Osteoblast (primary cell): ENCODE measurements around the gene LRRC4C. TPM values are rescaled to one million over a fixed set of nuclear protein-coding genes. Genes with fewer than 3 reads are reported as not detected.
A peak's percentile ranks its signal among the peaks of the same experiment; 100 is the strongest.

ENCODE experiments used
- DNase-seq: peaks from one replicate; pipeline ENCODE4 v3.0.0; 2011; ENCODE audit warnings: low spot score, mixed read lengths; ENCODE audit not compliant: insufficient read length; ENCODE audit errors: missing footprints
- H2AFZ ChIP-seq: 2 replicates; pipeline ENCODE4 v1.6.0; 2011; ENCODE audit warnings: mild to moderate bottlenecking, low read length
- H3K27ac ChIP-seq: 2 replicates; pipeline ENCODE4 v1.5.1; 2011; ENCODE audit warnings: mild to moderate bottlenecking, low read depth, low read length, moderate library complexity
- H3K27me3 ChIP-seq: 2 replicates; pipeline ENCODE4 v1.6.0; 2012; ENCODE audit warnings: mild to moderate bottlenecking, control low read depth, inconsistent platforms, low read length, moderate library complexity; ENCODE audit not compliant: insufficient read depth
- H3K36me3 ChIP-seq: 2 replicates; pipeline ENCODE4 v1.5.1; 2011; ENCODE audit warnings: mild to moderate bottlenecking, low read length, control low read depth, moderate library complexity; ENCODE audit not compliant: insufficient read depth
- H3K4me1 ChIP-seq: 2 replicates; pipeline ENCODE4 v1.5.1; 2011; ENCODE audit warnings: mild to moderate bottlenecking, low read length, control low read depth, moderate library complexity; ENCODE audit not compliant: insufficient read depth
- H3K4me2 ChIP-seq: 2 replicates; pipeline ENCODE4 v1.6.0; 2011; ENCODE audit warnings: mild to moderate bottlenecking, low read length; ENCODE audit not compliant: insufficient read depth
- H3K4me3 ChIP-seq: fragments of 200-600 bp; sonication (generic); 3 replicates; pipeline ENCODE4 v1.5.1; 2012; ENCODE audit warnings: mild to moderate bottlenecking, low read length, inconsistent platforms; ENCODE audit not compliant: insufficient read depth
- H3K79me2 ChIP-seq: 2 replicates; pipeline ENCODE4 v1.6.0; 2012; ENCODE audit warnings: mild to moderate bottlenecking, low read length, control low read depth, inconsistent platforms; ENCODE audit not compliant: insufficient read depth
- H3K9me3 ChIP-seq: 2 replicates; pipeline ENCODE4 v1.5.1; 2011; ENCODE audit warnings: low read depth, low read length, control low read depth
- H4K20me1 ChIP-seq: 2 replicates; pipeline ENCODE4 v1.6.0; 2012; ENCODE audit warnings: mild to moderate bottlenecking, low read length, control low read depth; ENCODE audit not compliant: insufficient read depth
- total RNA-seq: library from RNA; depleted of rRNA; stranded (reverse); fragments of >200 nt; gene quantifications from 2 replicates; pipeline ENCODE4 v1.2.3, GENCODE V29; 2012
- TF ChIP-seq, protein P1 (sequence below): IDR thresholded peaks from 2 replicates; pipeline ENCODE4 v1.5.1; 2011; ENCODE audit warnings: mild to moderate bottlenecking, low read depth, low read length, moderate library complexity; ENCODE audit errors: extremely low read depth

Gene LRRC4C
- total RNA-seq, 1 donor, result 2.2 TPM

DNA sequence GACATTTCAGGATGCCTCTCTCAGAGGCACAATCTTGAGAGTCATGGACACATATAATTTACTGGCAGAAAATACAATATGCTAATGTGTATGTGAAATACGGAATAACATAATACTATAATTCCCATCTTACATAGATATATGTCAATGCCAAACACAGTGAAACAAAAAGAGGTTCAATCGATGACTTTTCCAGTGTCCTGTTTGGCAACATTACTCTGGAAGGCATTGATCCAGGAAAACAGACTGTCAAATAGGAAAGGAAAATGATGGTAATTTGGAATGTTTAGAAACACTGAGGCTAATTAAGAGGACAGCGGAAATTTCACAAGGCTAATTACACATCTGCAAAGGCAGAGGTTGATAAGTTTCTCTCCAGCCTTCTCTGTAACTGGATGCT is 942.3 kb downstream of the LRRC4C start:
- H3K79me2 ChIP-seq, result no peaks in the 10 kb centered on the region
- H4K20me1 ChIP-seq, result no peaks in the 10 kb centered on the region
- H3K27me3 ChIP-seq, result no peaks in the 10 kb centered on the region
- H3K27ac ChIP-seq, result no peak overlapping the region
- no peak overlapping the region for H2AFZ ChIP-seq
- TF ChIP-seq, protein P1, sequence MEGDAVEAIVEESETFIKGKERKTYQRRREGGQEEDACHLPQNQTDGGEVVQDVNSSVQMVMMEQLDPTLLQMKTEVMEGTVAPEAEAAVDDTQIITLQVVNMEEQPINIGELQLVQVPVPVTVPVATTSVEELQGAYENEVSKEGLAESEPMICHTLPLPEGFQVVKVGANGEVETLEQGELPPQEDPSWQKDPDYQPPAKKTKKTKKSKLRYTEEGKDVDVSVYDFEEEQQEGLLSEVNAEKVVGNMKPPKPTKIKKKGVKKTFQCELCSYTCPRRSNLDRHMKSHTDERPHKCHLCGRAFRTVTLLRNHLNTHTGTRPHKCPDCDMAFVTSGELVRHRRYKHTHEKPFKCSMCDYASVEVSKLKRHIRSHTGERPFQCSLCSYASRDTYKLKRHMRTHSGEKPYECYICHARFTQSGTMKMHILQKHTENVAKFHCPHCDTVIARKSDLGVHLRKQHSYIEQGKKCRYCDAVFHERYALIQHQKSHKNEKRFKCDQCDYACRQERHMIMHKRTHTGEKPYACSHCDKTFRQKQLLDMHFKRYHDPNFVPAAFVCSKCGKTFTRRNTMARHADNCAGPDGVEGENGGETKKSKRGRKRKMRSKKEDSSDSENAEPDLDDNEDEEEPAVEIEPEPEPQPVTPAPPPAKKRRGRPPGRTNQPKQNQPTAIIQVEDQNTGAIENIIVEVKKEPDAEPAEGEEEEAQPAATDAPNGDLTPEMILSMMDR, result no peak
- no peaks in the 10 kb centered on the region for H3K4me1 ChIP-seq
- no peaks in the 10 kb centered on the region for H3K9me3 ChIP-seq
- no peaks in the 10 kb centered on the region for H3K36me3 ChIP-seq
- H3K4me2 ChIP-seq, result no peak overlapping the region
- DNase-seq, result no peak
- H3K4me3 ChIP-seq, result no peak overlapping the region

DNA sequence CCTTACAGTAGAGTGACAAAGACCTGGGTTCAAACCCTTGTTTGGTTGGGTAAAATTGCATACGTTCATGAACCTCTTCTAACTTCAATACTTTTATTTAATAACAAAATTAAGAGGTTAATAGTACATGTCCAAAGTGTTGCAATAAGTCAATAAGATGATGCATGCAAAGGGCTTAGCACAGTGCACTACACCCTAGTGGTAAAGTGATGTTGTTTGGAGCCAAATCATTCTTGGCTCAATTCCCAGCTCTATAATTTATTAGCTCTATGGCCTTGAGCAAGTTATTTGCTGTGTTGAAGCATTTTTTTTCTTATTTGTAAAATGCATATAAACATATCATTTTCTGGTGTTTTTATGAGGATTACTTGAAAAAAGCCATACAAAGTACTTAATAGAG is 945.3 kb downstream of the LRRC4C start:
- Histone ChIP-seq H3K27me3 (no peaks in the 10 kb centered on the region), H3K27ac (no peak overlapping the region), H2AFZ (no peak overlapping the region), H3K79me2 (no peaks in the 10 kb centered on the region), H4K20me1 (no peaks in the 10 kb centered on the region), H3K4me2 (no peak overlapping the region), H3K4me1 (no peaks in the 10 kb centered on the region), H3K9me3 (no peaks in the 10 kb centered on the region), H3K36me3 (no peaks in the 10 kb centered on the region), H3K4me3 (no peak overlapping the region)
- no peak for DNase-seq
- TF ChIP-seq, protein P1, result no peak

DNA sequence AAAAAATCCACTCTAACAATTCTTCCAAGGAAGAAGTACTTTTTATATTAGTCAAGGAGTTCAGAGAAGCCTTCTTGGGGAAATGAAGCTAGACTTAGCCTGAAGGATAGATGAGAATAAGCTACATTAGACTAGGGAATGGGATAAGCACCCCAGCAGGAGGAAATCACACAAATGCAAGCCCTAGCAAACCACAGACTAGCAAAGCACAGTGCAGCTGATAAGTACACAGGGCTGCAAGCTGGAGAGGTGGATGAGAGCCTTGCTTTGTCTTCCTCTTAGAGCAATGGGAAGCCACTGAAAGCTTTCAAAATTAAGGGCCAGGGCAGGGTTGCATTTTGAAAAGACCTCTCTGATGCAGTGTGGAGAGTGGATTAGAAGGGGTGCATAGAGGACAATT is 946.2 kb downstream of the LRRC4C start:
- Histone ChIP-seq H3K27ac (no peak overlapping the region), H4K20me1 (no peaks in the 10 kb centered on the region), H3K4me3 (no peak overlapping the region), H3K36me3 (no peaks in the 10 kb centered on the region), H3K4me2 (no peak overlapping the region), H2AFZ (no peak overlapping the region), H3K4me1 (no peaks in the 10 kb centered on the region), H3K27me3 (no peaks in the 10 kb centered on the region), H3K9me3 (no peaks in the 10 kb centered on the region), H3K79me2 (no peaks in the 10 kb centered on the region)
- no peak for DNase-seq
- TF ChIP-seq, protein P1, result no peak

DNA sequence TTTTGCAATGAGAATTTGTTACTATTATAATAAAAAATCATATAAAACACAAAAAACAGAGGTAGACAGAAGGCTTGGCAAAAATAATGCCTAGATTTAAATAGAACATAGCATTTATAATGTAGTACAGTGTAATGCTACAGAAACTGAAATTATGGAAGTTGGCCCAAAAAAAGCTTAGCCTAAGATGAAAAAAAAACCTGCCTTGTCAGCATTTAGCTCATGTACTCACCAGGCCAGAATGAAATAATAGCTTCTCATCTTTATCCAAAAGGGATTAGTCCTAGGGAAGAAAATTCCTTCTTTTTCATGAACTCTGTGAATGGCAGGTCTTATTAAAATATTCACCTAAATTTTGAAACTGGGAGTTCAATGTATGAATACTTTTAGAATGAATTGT is 951.1 kb downstream of the LRRC4C start:
- no peak overlapping the region for H3K4me2 ChIP-seq

More for the DNA sequence above, 951.1 kb downstream of the LRRC4C start:
- TF ChIP-seq, protein P1, result no peak
- Histone ChIP-seq H2AFZ (no peak overlapping the region), H3K4me3 (no peak overlapping the region), H3K9me3 (no peaks in the 10 kb centered on the region), H3K79me2 (no peaks in the 10 kb centered on the region), H4K20me1 (no peaks in the 10 kb centered on the region), H3K4me1 (no peaks in the 10 kb centered on the region), H3K27ac (no peak overlapping the region), H3K27me3 (no peaks in the 10 kb centered on the region), H3K36me3 (no peaks in the 10 kb centered on the region)
- DNase-seq, result peak; percentile 1
